K562 (cell line): ENCODE data around the gene DGCR2. TPM values are rescaled to one million over a fixed set of nuclear protein-coding genes. Genes with fewer than 3 reads are reported as not detected.

Experiments used
- BRCA1 ChIP-seq, 2 experiments: fragments of 450-650 bp in 1 of 2; sonication (generic) in 1 of 2; formaldehyde crosslinking in 1 of 2; IDR thresholded peaks; 2 replicates each; pipeline versions ENCODE4 v1.5.0 to v1.6.1; 2017 to 2020; ENCODE audit warnings: mild to moderate bottlenecking in 1 of 2, missing genetic modification reagents in 1 of 2
- ETV5 ChIP-seq: sonication (generic); formaldehyde crosslinking; IDR thresholded peaks from 2 replicates; pipeline ENCODE4 v1.4.0; 2020; ENCODE audit warnings: low read depth, mild to moderate bottlenecking, missing genetic modification reagents
- GTF2E2 ChIP-seq: fragments of 200-800 bp; sonication (Bioruptor generic); IDR thresholded peaks from 2 replicates; pipeline ENCODE4 v1.6.1; 2016; ENCODE audit warnings: missing genetic modification characterization, missing compliant biosample characterization
- IRF1 ChIP-seq: sonication (generic); formaldehyde crosslinking; IDR thresholded peaks from 2 replicates; pipeline ENCODE4 v1.8.0; 2022; ENCODE audit warnings: missing genetic modification reagents, mild to moderate bottlenecking, borderline replicate concordance
- IRF2 ChIP-seq: sonication (generic); formaldehyde crosslinking; IDR thresholded peaks from 2 replicates; pipeline ENCODE4 v1.8.1; 2022; ENCODE audit warnings: mild to moderate bottlenecking, missing genetic modification reagents
- MEIS2 ChIP-seq: fragments of 450-650 bp; IDR thresholded peaks from 2 replicates; pipeline ENCODE4 v1.6.1; 2014; ENCODE audit warnings: mild to moderate bottlenecking; ENCODE audit not compliant: partially characterized antibody
- MTF1 ChIP-seq: fragments of 250-450 bp; sonication (Bioruptor Pico); IDR thresholded peaks from 2 replicates; pipeline ENCODE4 v1.9.0; 2021; ENCODE audit warnings: moderate library complexity, mild to moderate bottlenecking, inconsistent platforms, borderline replicate concordance
- POLR2AphosphoS2 ChIP-seq: IDR thresholded peaks from 2 replicates; pipeline ENCODE4 v1.6.1; 2012; ENCODE audit warnings: low read length, improper control_type of control experiment
- PRMT5 ChIP-seq: sonication (generic); formaldehyde crosslinking; IDR thresholded peaks from 2 replicates; pipeline ENCODE4 v1.5.0; 2020; ENCODE audit warnings: missing genetic modification reagents
- SMC3 ChIP-seq: conservative IDR thresholded peaks from 2 replicates; pipeline ENCODE4 v1.6.1; 2011; ENCODE audit warnings: low read depth, low read length, improper control_type of control experiment; ENCODE audit not compliant: insufficient read depth
- STAG1 ChIP-seq: sonication (generic); formaldehyde crosslinking; IDR thresholded peaks from 2 replicates; pipeline ENCODE4 v1.5.0; 2020; ENCODE audit warnings: missing genetic modification reagents, borderline replicate concordance
- TRIM28 ChIP-seq: fragments of 450-650 bp; IDR thresholded peaks from 2 replicates; pipeline ENCODE4 v1.6.1; 2017
- WHSC1 ChIP-seq: IDR thresholded peaks from one replicate; pipeline ENCODE4 v1.6.1; 2012; ENCODE audit warnings: low read length, control low read depth, inconsistent platforms
- ZC3H4 ChIP-seq: sonication (generic); formaldehyde crosslinking; IDR thresholded peaks from 2 replicates; pipeline ENCODE4 v1.9.0; 2021; ENCODE audit warnings: missing genetic modification reagents, borderline replicate concordance
- ZNF384 ChIP-seq: IDR thresholded peaks from 2 replicates; pipeline ENCODE4 v1.6.1; 2012; ENCODE audit warnings: low read depth, low read length, improper control_type of control experiment
- ZNF511 ChIP-seq: sonication (generic); formaldehyde crosslinking; IDR thresholded peaks from 2 replicates; pipeline ENCODE4 v1.8.0; 2022; ENCODE audit warnings: mild to moderate bottlenecking, missing genetic modification reagents
- polyA plus RNA-seq, 8 experiments: library from polyadenylated mRNA; depleted of rRNA in 4 of 8; stranded (reverse) in 5 of 8; unstranded in 3 of 8; fragments of >200 nt; fragmentation: Nextera tagmentation in 2 of 8; fragmentation: Illumina TruSeq in 1 of 8; extraction: Ambion mirVana in 2 of 8; extraction: Trizol in 1 of 8; gene quantifications; 2 replicates each; pipeline versions ENCODE4 v1.2.1 to v1.2.3, GENCODE V29; 2011 to 2014; ENCODE audit warnings: inconsistent platforms in 1 of 8, missing spikeins in 1 of 8
- total RNA-seq, 7 experiments: library from RNA; depleted of rRNA in 6 of 7; stranded (reverse); fragments of >200 nt in 6 of 7; fragmentation: Illumina TruSeq in 2 of 7; extraction: Trizol in 2 of 7; gene quantifications; 2 replicates each; pipeline versions ENCODE4 v1.2.1 to v1.2.3, GENCODE V29; 2011 to 2021; ENCODE audit warnings: low replicate concordance in 1 of 7
- TF ChIP-seq, protein P1 (sequence below): fragments of 250-450 bp; sonication (Bioruptor Pico); IDR thresholded peaks from 2 replicates; pipeline ENCODE4 v1.6.1; 2021; ENCODE audit warnings: mild to moderate bottlenecking
- TF ChIP-seq, protein P2 (sequence below): fragments of 450-650 bp; formaldehyde crosslinking; IDR thresholded peaks from 2 replicates; pipeline ENCODE4 v1.4.0; 2022; ENCODE audit warnings: missing genetic modification characterization

DGCR2 gene
- total and polyA plus RNA-seq, 9 of the 15 experiments (the other 6 are each of a cell fraction or from before 2014, with no cell fraction given), result 0.69 to 101 (median 56.4) TPM

DNA sequence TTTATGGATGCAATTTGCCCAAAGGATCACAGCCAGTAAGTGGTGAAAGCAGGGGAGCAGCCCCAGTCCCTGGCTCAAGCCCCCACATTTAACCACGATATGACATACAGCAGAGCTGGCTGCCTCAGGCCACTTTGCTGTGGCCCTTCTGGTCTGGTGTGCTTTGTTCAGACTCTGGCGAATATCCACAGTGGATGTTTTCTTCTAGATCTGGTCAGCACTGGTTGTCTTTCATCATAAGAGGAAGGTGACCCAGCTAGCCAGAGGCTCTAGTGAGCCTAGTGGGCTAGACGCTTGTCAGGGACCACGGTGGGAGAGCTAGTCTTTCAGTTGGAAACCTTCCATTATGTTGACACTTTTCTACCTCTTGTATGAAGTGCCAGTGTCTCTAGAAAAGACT, 42.5 kb downstream of the DGCR2 start (continued):
- TF ChIP-seq, protein P1, sequence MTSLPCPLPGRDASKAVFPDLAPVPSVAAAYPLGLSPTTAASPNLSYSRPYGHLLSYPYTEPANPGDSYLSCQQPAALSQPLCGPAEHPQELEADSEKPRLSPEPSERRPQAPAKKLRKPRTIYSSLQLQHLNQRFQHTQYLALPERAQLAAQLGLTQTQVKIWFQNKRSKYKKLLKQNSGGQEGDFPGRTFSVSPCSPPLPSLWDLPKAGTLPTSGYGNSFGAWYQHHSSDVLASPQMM, result no peak
- TF ChIP-seq, protein P2, sequence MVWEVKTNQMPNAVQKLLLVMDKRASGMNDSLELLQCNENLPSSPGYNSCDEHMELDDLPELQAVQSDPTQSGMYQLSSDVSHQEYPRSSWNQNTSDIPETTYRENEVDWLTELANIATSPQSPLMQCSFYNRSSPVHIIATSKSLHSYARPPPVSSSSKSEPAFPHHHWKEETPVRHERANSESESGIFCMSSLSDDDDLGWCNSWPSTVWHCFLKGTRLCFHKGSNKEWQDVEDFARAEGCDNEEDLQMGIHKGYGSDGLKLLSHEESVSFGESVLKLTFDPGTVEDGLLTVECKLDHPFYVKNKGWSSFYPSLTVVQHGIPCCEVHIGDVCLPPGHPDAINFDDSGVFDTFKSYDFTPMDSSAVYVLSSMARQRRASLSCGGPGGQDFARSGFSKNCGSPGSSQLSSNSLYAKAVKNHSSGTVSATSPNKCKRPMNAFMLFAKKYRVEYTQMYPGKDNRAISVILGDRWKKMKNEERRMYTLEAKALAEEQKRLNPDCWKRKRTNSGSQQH, result 0 out of 2 replicates have a peak, but pooled peaks have one; percentile 12
- TF ChIP-seq MEIS2, result no peak
- TF ChIP-seq POLR2AphosphoS2, result no peak
- peak; percentile 59; the same call in 1 of the 2 replicates for TF ChIP-seq STAG1 (CRISPR knock-in tag)
- 0 out of 2 replicates have a peak, but pooled peaks have one; percentile 35 for TF ChIP-seq ETV5
- TF ChIP-seq PRMT5 (CRISPR knock-in tag), result no peak
- no peak for TF ChIP-seq TRIM28
- TF ChIP-seq IRF1 (CRISPR knock-in tag), result no peak
- no peak for TF ChIP-seq BRCA1 (IDR thresholded peaks at IDR 0.05)
- TF ChIP-seq BRCA1 (CRISPR knock-in tag; IDR thresholded peaks at IDR 0.05), result peak; percentile 76; the same call in 1 of the 2 replicates
- TF ChIP-seq ZC3H4 (CRISPR knock-in tag), result 0 out of 2 replicates have a peak, but pooled peaks have one; percentile 50
- TF ChIP-seq SMC3, result 0 out of 2 replicates have a peak, but pooled peaks have one; percentile 4
- no peak for TF ChIP-seq GTF2E2 (tag)
- 0 out of 2 replicates have a peak, but pooled peaks have one; percentile 67 for TF ChIP-seq MTF1
- TF ChIP-seq WHSC1, result peak; percentile 84
- TF ChIP-seq ZNF384, result no peak
- peak; percentile 85; the same call in 1 of the 2 replicates for TF ChIP-seq IRF2 (CRISPR knock-in tag)
- TF ChIP-seq ZNF511 (CRISPR knock-in tag), result 0 out of 2 replicates have a peak, but pooled peaks have one; percentile 32
